ENCODE data around the gene ATXN7L3.

The ATXN7L3 gene

DNA sequence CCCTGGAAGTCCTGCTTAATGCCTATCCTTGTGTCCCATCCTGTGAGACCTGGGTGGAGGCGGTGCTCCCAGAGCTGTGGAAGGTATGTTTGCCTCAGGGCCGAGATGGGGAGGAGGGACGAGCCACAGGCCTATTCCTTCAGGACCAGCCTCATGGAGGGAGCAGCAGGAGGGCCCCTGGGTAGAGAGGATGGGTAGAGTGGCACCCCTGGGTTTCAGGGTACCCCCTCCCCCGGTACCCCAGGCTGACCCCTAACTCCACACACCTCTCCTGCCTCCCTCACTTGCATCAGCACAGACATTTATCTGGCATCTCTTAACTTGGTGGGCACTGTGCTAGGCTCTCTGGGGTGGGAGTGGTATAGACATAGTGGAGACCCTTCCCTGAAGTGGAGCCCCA, 22.0 kb downstream of the ATXN7L3 start:
- Histone ChIP-seq H3K36me3 (ENCODE audit: control insufficient read depth in 2 of 2, insufficient read depth in 1 of 2, low read length in 2 of 2) (peaks cover 22 to 46% of the 10 kb centered on the region in 2 experiments), H3K4me3 (ENCODE audit: low read depth, low read length) (no peak overlapping the region), H3K27ac (ENCODE audit: extremely low read depth, low read depth, low read length) (no peak overlapping the region), H3K9me3 (ENCODE audit: control insufficient read depth, insufficient read depth, low read depth, low read length) (no peaks in the 10 kb centered on the region), H3K4me1 (ENCODE audit: control insufficient read depth, insufficient read depth, low read length) (no peaks in the 10 kb centered on the region)
- ChIA-PET CTCF (interaction anchor here (0.6 kb wide), 1 partner anchor 94 kb away, joined by 3 read pairs; no protein-coding TSS in a partner anchor), POLR2A (no interaction called here)
- no peak for TF ChIP-seq RBAK (tag by site-specific recombination; IDR thresholded peaks at IDR 0.05)
- TF ChIP-seq ZNF211 (tag by site-specific recombination; IDR thresholded peaks at IDR 0.05; ENCODE audit: low read depth): no peak
- TF ChIP-seq ZNF792 (tag by site-specific recombination; IDR thresholded peaks at IDR 0.05): no peak
- TF ChIP-seq PRDM1 (tag by site-specific recombination; IDR thresholded peaks at IDR 0.05): no peak

DNA sequence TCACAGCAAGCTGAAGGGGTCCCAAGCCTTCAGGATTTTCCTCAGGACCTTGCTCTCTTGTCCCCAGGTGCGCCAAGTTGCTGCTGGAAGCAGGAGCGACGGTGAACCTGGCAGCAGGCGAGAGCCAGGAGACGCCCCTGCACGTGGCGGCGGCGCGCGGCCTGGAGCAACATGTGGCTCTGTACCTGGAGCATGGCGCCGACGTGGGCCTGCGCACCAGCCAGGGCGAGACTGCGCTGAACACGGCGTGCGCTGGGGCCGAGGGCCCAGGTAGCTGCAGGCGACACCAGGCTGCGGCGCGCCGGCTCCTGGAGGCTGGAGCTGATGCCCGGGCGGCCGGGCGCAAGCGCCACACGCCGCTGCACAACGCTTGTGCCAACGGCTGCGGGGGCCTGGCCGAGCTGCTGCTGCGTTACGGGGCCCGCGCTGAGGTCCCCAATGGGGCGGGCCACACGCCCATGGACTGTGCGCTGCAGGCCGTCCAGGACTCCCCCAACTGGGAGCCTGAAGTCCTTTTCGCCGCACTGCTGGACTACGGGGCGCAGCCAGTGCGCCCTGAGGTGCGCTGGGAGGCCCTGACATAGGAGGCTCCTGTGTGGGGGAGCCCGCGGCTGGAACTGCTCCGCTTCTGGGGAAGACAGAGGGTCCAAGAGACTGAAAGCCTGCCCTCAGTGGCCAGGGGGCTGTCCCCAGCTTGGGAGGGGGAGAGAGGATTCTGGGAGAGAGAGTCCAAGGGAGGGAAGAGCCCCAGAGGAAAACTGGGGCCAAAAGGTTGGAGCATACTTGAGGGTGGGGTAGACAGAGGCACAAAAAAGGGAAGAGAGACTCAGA, 22.8 kb downstream of the ATXN7L3 start:
- Histone ChIP-seq H3K9me3 (ENCODE audit: control insufficient read depth, insufficient read depth, low read depth, low read length) (no peaks in the 10 kb centered on the region), H3K27ac (ENCODE audit: extremely low read depth, low read depth, low read length) (no peak overlapping the region), H3K4me1 (ENCODE audit: control insufficient read depth, insufficient read depth, low read length) (no peaks in the 10 kb centered on the region), H3K4me3 (ENCODE audit: low read depth, low read length) (no peak overlapping the region), H3K36me3 (ENCODE audit: control insufficient read depth in 2 of 2, insufficient read depth in 1 of 2, low read length in 2 of 2) (peaks cover 14 to 38% of the 10 kb centered on the region in 2 experiments; a peak in 2 of 3 replicates)
- TF ChIP-seq ZFP69B (tag by site-specific recombination; IDR thresholded peaks at IDR 0.05): no peak
- TF ChIP-seq ZNF600 (tag by site-specific recombination; IDR thresholded peaks at IDR 0.05): no peak
- no peak for TF ChIP-seq ZNF274 (IDR thresholded peaks at IDR 0.05; ENCODE audit: low read length)
- TF ChIP-seq ZNF274 (tag by site-specific recombination; IDR thresholded peaks at IDR 0.05; ENCODE audit: borderline replicate concordance): no peak
- no peak for TF ChIP-seq ZNF521 (tag by site-specific recombination; IDR thresholded peaks at IDR 0.05)
- no peak for TF ChIP-seq ZNF76 (tag by site-specific recombination; IDR thresholded peaks at IDR 0.05; ENCODE audit: borderline replicate concordance, low read depth)
- no peak for TF ChIP-seq ZNF132 (tag by site-specific recombination; IDR thresholded peaks at IDR 0.05; ENCODE audit: borderline replicate concordance)
- TF ChIP-seq ZNF530 (tag by site-specific recombination; IDR thresholded peaks at IDR 0.05; ENCODE audit: low read depth): no peak
- TF ChIP-seq ZBTB8A (tag by site-specific recombination; IDR thresholded peaks at IDR 0.05): no peak
- no peak for TF ChIP-seq ZNF184 (tag by site-specific recombination; IDR thresholded peaks at IDR 0.05)
- POLR2A ChIA-PET: interaction anchor here (1.0 kb wide), 1 partner anchor 41 kb away, joined by 3 read pairs; no protein-coding TSS in a partner anchor
- CTCF ChIA-PET: interaction anchor here (0.6 kb wide), 2 partner anchors 93 to 1392 kb away, joined by 3 to 4 read pairs; no protein-coding TSS in a partner anchor

DNA sequence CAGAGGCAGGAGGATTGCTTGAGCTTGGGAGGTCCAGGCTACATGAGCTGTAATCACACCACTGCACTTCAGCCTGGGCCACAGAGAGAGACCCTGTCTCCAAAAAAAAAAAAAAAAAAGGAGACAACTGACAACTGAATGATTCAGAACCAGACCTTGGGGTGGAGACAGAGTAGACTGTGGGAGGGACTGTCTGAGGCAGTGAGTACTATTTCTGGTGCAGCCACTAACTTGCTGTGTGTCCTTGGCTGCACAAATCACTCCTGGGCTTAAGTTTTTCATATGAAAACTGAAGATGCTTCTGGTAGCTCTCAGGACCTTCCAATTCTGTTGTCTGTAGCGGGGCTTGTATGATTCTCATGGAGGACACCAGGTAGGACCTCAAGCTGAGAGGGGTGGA, 23.4 kb downstream of the ATXN7L3 start:
- ChIA-PET CTCF (interaction anchor here (0.6 to 0.7 kb wide), 3 partner anchors 22 to 1391 kb away, joined by 4 read pairs; no protein-coding TSS in a partner anchor), POLR2A (interaction anchor here (1.0 kb wide), 1 partner anchor 42 kb away, joined by 3 read pairs; no protein-coding TSS in a partner anchor)
- Histone ChIP-seq H3K27ac (ENCODE audit: extremely low read depth, low read depth, low read length) (no peak overlapping the region), H3K36me3 (ENCODE audit: control insufficient read depth in 2 of 2, insufficient read depth in 1 of 2, low read length in 2 of 2) (peaks cover 9 to 33% of the 10 kb centered on the region in 2 experiments; a peak in 2 of 3 replicates), H3K4me1 (ENCODE audit: control insufficient read depth, insufficient read depth, low read length) (no peaks in the 10 kb centered on the region), H3K4me3 (ENCODE audit: low read depth, low read length) (no peak overlapping the region), H3K9me3 (ENCODE audit: control insufficient read depth, insufficient read depth, low read depth, low read length) (no peaks in the 10 kb centered on the region)
- TF ChIP-seq FEZF1 (tag by site-specific recombination; IDR thresholded peaks at IDR 0.05): no peak
- no peak for TF ChIP-seq ZNF292 (tag by site-specific recombination; IDR thresholded peaks at IDR 0.05; ENCODE audit: borderline replicate concordance, low read depth)
- TF ChIP-seq ZNF768 (tag by site-specific recombination; IDR thresholded peaks at IDR 0.05): no peak
- TF ChIP-seq, protein P1, sequence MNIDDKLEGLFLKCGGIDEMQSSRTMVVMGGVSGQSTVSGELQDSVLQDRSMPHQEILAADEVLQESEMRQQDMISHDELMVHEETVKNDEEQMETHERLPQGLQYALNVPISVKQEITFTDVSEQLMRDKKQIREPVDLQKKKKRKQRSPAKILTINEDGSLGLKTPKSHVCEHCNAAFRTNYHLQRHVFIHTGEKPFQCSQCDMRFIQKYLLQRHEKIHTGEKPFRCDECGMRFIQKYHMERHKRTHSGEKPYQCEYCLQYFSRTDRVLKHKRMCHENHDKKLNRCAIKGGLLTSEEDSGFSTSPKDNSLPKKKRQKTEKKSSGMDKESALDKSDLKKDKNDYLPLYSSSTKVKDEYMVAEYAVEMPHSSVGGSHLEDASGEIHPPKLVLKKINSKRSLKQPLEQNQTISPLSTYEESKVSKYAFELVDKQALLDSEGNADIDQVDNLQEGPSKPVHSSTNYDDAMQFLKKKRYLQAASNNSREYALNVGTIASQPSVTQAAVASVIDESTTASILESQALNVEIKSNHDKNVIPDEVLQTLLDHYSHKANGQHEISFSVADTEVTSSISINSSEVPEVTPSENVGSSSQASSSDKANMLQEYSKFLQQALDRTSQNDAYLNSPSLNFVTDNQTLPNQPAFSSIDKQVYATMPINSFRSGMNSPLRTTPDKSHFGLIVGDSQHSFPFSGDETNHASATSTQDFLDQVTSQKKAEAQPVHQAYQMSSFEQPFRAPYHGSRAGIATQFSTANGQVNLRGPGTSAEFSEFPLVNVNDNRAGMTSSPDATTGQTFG (tag by site-specific recombination; IDR thresholded peaks at IDR 0.05; ENCODE audit: borderline replicate concordance): no peak
- no peak for TF ChIP-seq ZNF585B (tag by site-specific recombination; IDR thresholded peaks at IDR 0.05)
- TF ChIP-seq ZNF112 (tag by site-specific recombination; IDR thresholded peaks at IDR 0.05): no peak
- no peak for TF ChIP-seq ZNF239 (tag by site-specific recombination; IDR thresholded peaks at IDR 0.05)
- 0 out of 2 replicates have a peak, but pooled peaks have one; percentile 15 for TF ChIP-seq GLIS1 (tag by site-specific recombination; IDR thresholded peaks at IDR 0.05)
